GM12878 (cell line): ENCODE results near the gene TFRC. TPM values are rescaled to one million over a fixed set of nuclear protein-coding genes. Genes with fewer than 3 reads are reported as not detected.

Source experiments
- ATAC-seq: fragments of 200-7000 bp; cut with Tn5 transposase; 3 replicates; pipeline ENCODE4 v1.9.1; 2020; ENCODE audit warnings: mild to moderate bottlenecking, moderate library complexity
- BruUV-seq: library from RNA; stranded (reverse); fragments of 400-500 nt; replicated peaks from 2 replicates; lab custom pipeline; 2021; lab: Mats Ljungman, UMichigan
- CTCF ChIA-PET: fragments of 300-600 bp; sonication (Branson Sonifier 250); formaldehyde crosslinking; extraction: SDS; loops from one replicate; lab custom pipeline; 2021; ENCODE audit warnings: inconsistent platforms; lab: Yijun Ruan, JAX
- POLR2A ChIA-PET: fragments of 350-600 bp; formaldehyde crosslinking; extraction: SDS; loops from one replicate; lab custom pipeline; 2021; ENCODE audit warnings: inconsistent platforms; lab: Charles Lee
- RAD21 ChIA-PET: fragments of 300-600 bp; sonication (Branson Sonifier 250); formaldehyde crosslinking; loops from one replicate; lab custom pipeline; 2023; ENCODE audit warnings: antibody characterized with exemption; ENCODE audit not compliant: unreplicated experiment; lab: Charles Lee
- SMC1A ChIA-PET: fragments of 300-600 bp; sonication (Branson Sonifier 250); formaldehyde crosslinking; loops from one replicate; lab custom pipeline; 2023; ENCODE audit not compliant: unreplicated experiment, uncharacterized antibody; lab: Charles Lee
- DNase-seq: peaks from one replicate; pipeline ENCODE4 v3.0.0-alpha.2; 2011; ENCODE audit warnings: low read depth, low spot score
- FAIRE-seq: peaks from 3 replicates; lab custom pipeline; 2011; peaks lifted over from hg19 to GRCh38; lab: Jason Lieb, UNC
- H2AFZ ChIP-seq: 2 replicates; pipeline ENCODE4 v1.6.0; 2011; ENCODE audit warnings: low read depth, low read length, control low read depth; ENCODE audit not compliant: control insufficient read depth
- H3K27ac ChIP-seq: 2 replicates; pipeline ENCODE4 v1.5.1; 2011; ENCODE audit warnings: control low read depth; ENCODE audit not compliant: control insufficient read depth, insufficient read depth
- H3K27me3 ChIP-seq, 2 experiments: replicated peaks in 1 of 2; 2 replicates each; pipeline versions ENCODE4 v1.6.0 to v1.6.1; 2011; ENCODE audit warnings: low read length in 1 of 2; ENCODE audit not compliant: control insufficient read depth in 2 of 2, insufficient read depth in 2 of 2
- H3K36me3 ChIP-seq, 2 experiments: 2 replicates each; pipeline ENCODE4 v1.5.1; 2011; ENCODE audit warnings: low read length in 1 of 2; ENCODE audit not compliant: control insufficient read depth in 2 of 2, insufficient read depth in 2 of 2
- H3K4me1 ChIP-seq: 2 replicates; pipeline ENCODE4 v1.6.1; 2011; ENCODE audit warnings: mild to moderate bottlenecking, low read length, moderate library complexity, mixed read lengths; ENCODE audit not compliant: control insufficient read depth, insufficient read depth
- H3K4me2 ChIP-seq: 2 replicates; pipeline ENCODE4 v1.6.0; 2011; ENCODE audit warnings: control low read depth; ENCODE audit not compliant: control insufficient read depth, insufficient read depth
- H3K4me3 ChIP-seq: fragments of 200-600 bp; sonication (generic); 2 replicates; pipeline ENCODE4 v1.5.1; 2016
- H3K79me2 ChIP-seq: 2 replicates; pipeline ENCODE4 v1.6.0; 2011; ENCODE audit warnings: low read length; ENCODE audit not compliant: control insufficient read depth, insufficient read depth
- H3K9ac ChIP-seq: 2 replicates; pipeline ENCODE4 v1.8.0; 2011; ENCODE audit warnings: low read length, control low read depth, mixed read lengths; ENCODE audit not compliant: control insufficient read depth, insufficient read depth
- H3K9me3 ChIP-seq: replicated peaks from 3 replicates; pipeline ENCODE4 v1.5.1; 2011; ENCODE audit warnings: mild to moderate bottlenecking, low read length; ENCODE audit not compliant: control insufficient read depth, insufficient read depth
- H4K20me1 ChIP-seq: 2 replicates; pipeline ENCODE4 v1.6.0; 2011; ENCODE audit not compliant: control insufficient read depth, insufficient read depth
- CREB1 ChIP-seq: IDR thresholded peaks from 2 replicates; pipeline ENCODE4 v1.6.1; 2012; ENCODE audit warnings: low read depth, mild to moderate bottlenecking, inconsistent platforms
- FOS ChIP-seq: IDR thresholded peaks from 3 replicates; pipeline ENCODE4 v1.6.1; 2011; ENCODE audit warnings: borderline replicate concordance; ENCODE audit not compliant: insufficient read length; ENCODE audit errors: extremely low read depth
- FOXM1 ChIP-seq: IDR thresholded peaks from 2 replicates; pipeline ENCODE4 v1.6.1; 2012; ENCODE audit warnings: low read depth, mild to moderate bottlenecking, inconsistent platforms, low read length, moderate library complexity
- GATAD2B ChIP-seq: fragments of 450-650 bp; conservative IDR thresholded peaks from 2 replicates; pipeline ENCODE4 v1.6.1; 2017; ENCODE audit warnings: low read depth, mild to moderate bottlenecking, moderate library complexity
- NFYB ChIP-seq: IDR thresholded peaks from 2 replicates; pipeline ENCODE4 v1.6.1; 2011; ENCODE audit warnings: low read depth, mild to moderate bottlenecking, low read length, improper control_type of control experiment, moderate library complexity; ENCODE audit not compliant: insufficient read depth
- NR2F1 ChIP-seq: fragments of 450-650 bp; conservative IDR thresholded peaks from 2 replicates; pipeline ENCODE4 v1.6.1; 2017; ENCODE audit warnings: mild to moderate bottlenecking
- POLR2AphosphoS5 ChIP-seq: IDR thresholded peaks from 2 replicates; pipeline ENCODE4 v1.6.1; 2011; ENCODE audit warnings: mild to moderate bottlenecking, low read length, inconsistent platforms
- TAF1 ChIP-seq: IDR thresholded peaks from 2 replicates; pipeline ENCODE4 v1.6.1; 2011; ENCODE audit warnings: mild to moderate bottlenecking, low read depth, low read length, borderline replicate concordance
- TCF7 ChIP-seq: IDR thresholded peaks from 2 replicates; pipeline ENCODE4 v1.6.1; 2014; ENCODE audit warnings: antibody characterized with exemption, borderline replicate concordance
- ZZZ3 ChIP-seq: IDR thresholded peaks from 2 replicates; pipeline ENCODE4 v1.6.1; 2011; ENCODE audit warnings: low read depth; ENCODE audit not compliant: control insufficient read depth, insufficient read length
- WGBS: methylation state at CpG from one replicate; pipeline ENCODE4 v1.1.6; 2016; ENCODE audit warnings: low lambda C conversion rate; ENCODE audit not compliant: insufficient replicate concordance, insufficient coverage; ENCODE audit errors: missing lambda C conversion rate; 5-methylcytosine and 5-hydroxymethylcytosine counted together
- in situ Hi-C: fragments of 300-500 bp; cut with MboI; formaldehyde crosslinking; loops from 9 replicates; pipeline ENCODE4 v1.14.3; 2018; ENCODE audit warnings: mixed read lengths
- intact Hi-C: fragments of 100-400 bp; cut with micrococcal nuclease; formaldehyde crosslinking; loops from one replicate; pipeline ENCODE4 v1.14.2; 2022; ENCODE audit not compliant: unreplicated experiment
- polyA plus RNA-seq, 11 experiments: library from polyadenylated mRNA; depleted of rRNA in 4 of 11; unstranded in 6 of 11; stranded (reverse) in 5 of 11; fragments of >200 nt; fragmentation: Nextera tagmentation in 4 of 11; fragmentation: Illumina TruSeq in 1 of 11; extraction: Ambion mirVana in 4 of 11; extraction: Trizol in 1 of 11; gene quantifications; 1 replicate in 1 of 11; 2 replicates in 10 of 11; pipeline versions ENCODE4 v1.2.1 to v1.2.3, GENCODE V29; 2011 to 2016; ENCODE audit warnings: inconsistent platforms in 2 of 11, missing spikeins in 2 of 11, low read depth in 1 of 11
- total RNA-seq, 4 experiments: library from RNA; depleted of rRNA in 3 of 4; stranded (reverse); fragments of >200 nt in 3 of 4; fragmentation: Illumina TruSeq in 1 of 4; extraction: Trizol in 1 of 4; gene quantifications; 2 replicates each; pipeline versions ENCODE4 v1.2.1 to v1.2.3, GENCODE V29; 2013 to 2021
- TF ChIP-seq, protein P1 (sequence below): fragments of 150-350 bp; IDR thresholded peaks from 2 replicates; pipeline ENCODE4 v1.6.1; 2016; ENCODE audit warnings: low read depth, low read length
- TF ChIP-seq, protein P2 (sequence below): fragments of 450-650 bp; IDR thresholded peaks from 2 replicates; pipeline ENCODE4 v1.6.1; 2016; ENCODE audit warnings: mild to moderate bottlenecking, moderate library complexity, borderline replicate concordance

The TFRC gene
- total and polyA plus RNA-seq, 10 of the 15 experiments (the other 5 are each of a cell fraction or from before 2014, with no cell fraction given) = 123 to 526 (median 316) TPM

DNA sequence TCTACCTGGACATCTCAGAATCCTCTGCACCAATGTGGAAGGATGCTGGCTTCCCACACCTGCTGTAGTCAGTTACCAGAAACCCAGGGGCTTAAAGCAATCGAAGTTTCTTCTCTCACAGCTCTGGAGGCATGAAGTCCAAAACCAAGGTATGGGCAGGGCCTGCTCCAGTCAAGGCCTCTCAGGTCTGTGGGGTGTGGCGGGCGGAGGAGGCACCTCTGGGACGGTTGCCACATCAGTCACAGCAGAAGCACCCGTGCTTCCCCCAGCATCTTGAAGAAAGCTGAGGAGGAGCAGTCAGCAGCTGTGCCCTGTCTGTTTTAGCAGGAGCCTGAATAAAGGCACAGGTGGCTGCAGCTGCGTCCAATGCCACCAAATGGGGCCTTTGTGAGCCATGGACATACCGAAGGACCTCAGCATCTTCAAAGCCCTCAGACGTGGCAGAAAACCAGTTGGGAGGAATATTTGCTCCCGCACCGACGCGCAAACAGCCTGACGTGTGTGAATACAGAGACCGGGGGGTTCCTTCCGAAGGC lies 68.9 kb downstream of the TFRC start:
- Histone ChIP-seq H4K20me1 (no peaks in the 10 kb centered on the region), H3K36me3 (no peaks in the 10 kb centered on the region), H3K4me3 (no peak overlapping the region), H3K79me2 (no peaks in the 10 kb centered on the region), H3K9me3 (no peaks in the 10 kb centered on the region; the same call in 2 of the 3 replicates), H3K27ac (no peak overlapping the region), H3K4me1 (no peaks in the 10 kb centered on the region), H3K27me3 (no peaks in the 10 kb centered on the region), H2AFZ (no peak overlapping the region), H3K9ac (no peak overlapping the region), H3K4me2 (no peak overlapping the region)
- SMC1A ChIA-PET = no interaction called here
- RAD21 ChIA-PET = no interaction called here
- CTCF ChIA-PET = no interaction called here
- intact Hi-C loops (no loop called here), in situ Hi-C loops (no loop called here)
- POLR2A ChIA-PET = no interaction called here
- TF ChIP-seq FOS (no peak), TAF1 (no peak), NR2F1 (no peak), FOXM1 (no peak), TCF7 (no peak), NFYB (no peak), ZZZ3 (no peak), CREB1 (no peak), POLR2AphosphoS5 (no peak), GATAD2B (no peak)
- TF ChIP-seq, protein P1, sequence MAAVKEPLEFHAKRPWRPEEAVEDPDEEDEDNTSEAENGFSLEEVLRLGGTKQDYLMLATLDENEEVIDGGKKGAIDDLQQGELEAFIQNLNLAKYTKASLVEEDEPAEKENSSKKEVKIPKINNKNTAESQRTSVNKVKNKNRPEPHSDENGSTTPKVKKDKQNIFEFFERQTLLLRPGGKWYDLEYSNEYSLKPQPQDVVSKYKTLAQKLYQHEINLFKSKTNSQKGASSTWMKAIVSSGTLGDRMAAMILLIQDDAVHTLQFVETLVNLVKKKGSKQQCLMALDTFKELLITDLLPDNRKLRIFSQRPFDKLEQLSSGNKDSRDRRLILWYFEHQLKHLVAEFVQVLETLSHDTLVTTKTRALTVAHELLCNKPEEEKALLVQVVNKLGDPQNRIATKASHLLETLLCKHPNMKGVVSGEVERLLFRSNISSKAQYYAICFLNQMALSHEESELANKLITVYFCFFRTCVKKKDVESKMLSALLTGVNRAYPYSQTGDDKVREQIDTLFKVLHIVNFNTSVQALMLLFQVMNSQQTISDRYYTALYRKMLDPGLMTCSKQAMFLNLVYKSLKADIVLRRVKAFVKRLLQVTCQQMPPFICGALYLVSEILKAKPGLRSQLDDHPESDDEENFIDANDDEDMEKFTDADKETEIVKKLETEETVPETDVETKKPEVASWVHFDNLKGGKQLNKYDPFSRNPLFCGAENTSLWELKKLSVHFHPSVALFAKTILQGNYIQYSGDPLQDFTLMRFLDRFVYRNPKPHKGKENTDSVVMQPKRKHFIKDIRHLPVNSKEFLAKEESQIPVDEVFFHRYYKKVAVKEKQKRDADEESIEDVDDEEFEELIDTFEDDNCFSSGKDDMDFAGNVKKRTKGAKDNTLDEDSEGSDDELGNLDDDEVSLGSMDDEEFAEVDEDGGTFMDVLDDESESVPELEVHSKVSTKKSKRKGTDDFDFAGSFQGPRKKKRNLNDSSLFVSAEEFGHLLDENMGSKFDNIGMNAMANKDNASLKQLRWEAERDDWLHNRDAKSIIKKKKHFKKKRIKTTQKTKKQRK = no peak
- TF ChIP-seq, protein P2, sequence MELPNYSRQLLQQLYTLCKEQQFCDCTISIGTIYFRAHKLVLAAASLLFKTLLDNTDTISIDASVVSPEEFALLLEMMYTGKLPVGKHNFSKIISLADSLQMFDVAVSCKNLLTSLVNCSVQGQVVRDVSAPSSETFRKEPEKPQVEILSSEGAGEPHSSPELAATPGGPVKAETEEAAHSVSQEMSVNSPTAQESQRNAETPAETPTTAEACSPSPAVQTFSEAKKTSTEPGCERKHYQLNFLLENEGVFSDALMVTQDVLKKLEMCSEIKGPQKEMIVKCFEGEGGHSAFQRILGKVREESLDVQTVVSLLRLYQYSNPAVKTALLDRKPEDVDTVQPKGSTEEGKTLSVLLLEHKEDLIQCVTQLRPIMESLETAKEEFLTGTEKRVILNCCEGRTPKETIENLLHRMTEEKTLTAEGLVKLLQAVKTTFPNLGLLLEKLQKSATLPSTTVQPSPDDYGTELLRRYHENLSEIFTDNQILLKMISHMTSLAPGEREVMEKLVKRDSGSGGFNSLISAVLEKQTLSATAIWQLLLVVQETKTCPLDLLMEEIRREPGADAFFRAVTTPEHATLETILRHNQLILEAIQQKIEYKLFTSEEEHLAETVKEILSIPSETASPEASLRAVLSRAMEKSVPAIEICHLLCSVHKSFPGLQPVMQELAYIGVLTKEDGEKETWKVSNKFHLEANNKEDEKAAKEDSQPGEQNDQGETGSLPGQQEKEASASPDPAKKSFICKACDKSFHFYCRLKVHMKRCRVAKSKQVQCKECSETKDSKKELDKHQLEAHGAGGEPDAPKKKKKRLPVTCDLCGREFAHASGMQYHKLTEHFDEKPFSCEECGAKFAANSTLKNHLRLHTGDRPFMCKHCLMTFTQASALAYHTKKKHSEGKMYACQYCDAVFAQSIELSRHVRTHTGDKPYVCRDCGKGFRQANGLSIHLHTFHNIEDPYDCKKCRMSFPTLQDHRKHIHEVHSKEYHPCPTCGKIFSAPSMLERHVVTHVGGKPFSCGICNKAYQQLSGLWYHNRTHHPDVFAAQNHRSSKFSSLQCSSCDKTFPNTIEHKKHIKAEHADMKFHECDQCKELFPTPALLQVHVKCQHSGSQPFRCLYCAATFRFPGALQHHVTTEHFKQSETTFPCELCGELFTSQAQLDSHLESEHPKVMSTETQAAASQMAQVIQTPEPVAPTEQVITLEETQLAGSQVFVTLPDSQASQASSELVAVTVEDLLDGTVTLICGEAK = no peak
- WGBS = 70% methylated on average over 15 of the region's 15 CpGs
- ATAC-seq = no peak
- DNase-seq = no peak
- BruUV-seq = no TSS peak
- FAIRE-seq = no peak
